ENCODE results near the gene COX10. TPM values are rescaled to one million over a fixed set of nuclear protein-coding genes. Genes with fewer than 3 reads are reported as not detected.

COX10 gene
- total RNA-seq, 1 donor from 2014 or later, result 13.8 TPM

DNA sequence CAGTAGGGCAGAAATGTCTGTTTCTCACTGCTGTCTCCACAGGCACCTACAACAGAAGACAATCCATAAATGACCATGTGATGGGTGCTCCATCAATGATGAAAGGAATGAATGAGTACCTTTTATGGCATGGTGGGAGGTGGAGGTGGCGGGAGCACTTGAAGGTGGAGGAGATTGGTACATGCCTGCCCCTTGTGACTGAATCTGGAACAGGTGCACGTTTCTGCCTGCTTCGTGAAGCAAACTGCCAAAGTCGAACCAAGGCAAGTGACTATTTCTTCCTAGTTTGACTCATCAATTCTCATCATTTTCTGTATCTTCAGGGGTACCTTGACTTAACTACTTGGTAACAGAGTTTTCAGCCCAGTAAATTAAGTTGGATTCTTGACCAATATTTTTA lies 141.9 kb downstream of the COX10 start:
- Histone ChIP-seq H3K4me1 (peaks cover 4% of the 10 kb centered on the region), H3K36me3 (peaks cover 19% of the 10 kb centered on the region), H3K27me3 (ENCODE audit: low read depth) (no peaks in the 10 kb centered on the region), H3K9me3 (no peaks in the 10 kb centered on the region), H3K27ac (no peak overlapping the region), H3K4me3 (no peak overlapping the region)
- ATAC-seq (no peak), DNase-seq (no peak)
- intact Hi-C loops (cut with DNase I), result no loop called here
- TF ChIP-seq CTCF (IDR thresholded peaks at IDR 0.05), result no peak

GRCh38 chr17:14211801-14212200 lies 142.5 kb downstream of the COX10 start:
- ATAC-seq, result peak; percentile 31 to 39
- no peaks in the 10 kb centered on the region for H3K9me3 ChIP-seq
- no peaks in the 10 kb centered on the region for H3K4me1 ChIP-seq
- H3K36me3 ChIP-seq, result peaks cover 14% of the 10 kb centered on the region
- intact Hi-C loops (cut with DNase I), result no loop called here
- DNase-seq, result peak; percentile 48
- H3K27ac ChIP-seq, result no peak overlapping the region
- no peak overlapping the region for H3K4me3 ChIP-seq
- TF ChIP-seq CTCF (IDR thresholded peaks at IDR 0.05), result peak; percentile 48
- H3K27me3 ChIP-seq (ENCODE audit: low read depth), result no peaks in the 10 kb centered on the region

DNA sequence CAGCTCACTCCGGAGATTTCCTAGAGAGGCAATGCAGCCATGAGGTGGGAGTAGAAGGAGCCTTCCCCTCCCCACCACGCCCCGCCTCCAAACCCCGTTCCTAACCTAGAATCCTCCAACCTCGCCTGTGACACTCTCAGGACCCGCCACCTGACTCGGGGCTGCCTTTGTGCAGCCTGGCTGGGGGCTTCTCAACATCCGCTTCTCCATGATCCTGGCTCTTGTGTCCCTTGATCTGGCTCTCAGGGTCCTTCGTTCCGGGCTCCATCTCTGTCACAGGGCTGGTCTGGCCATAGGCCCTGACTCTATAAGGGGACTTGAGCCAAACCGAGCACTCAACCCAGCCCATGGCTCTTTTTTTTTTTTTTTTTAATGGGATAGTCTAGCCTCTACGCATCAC lies 143.1 kb downstream of the COX10 start:
- ATAC-seq, result no peak
- DNase-seq, result no peak
- no peak overlapping the region for H3K27ac ChIP-seq
- H3K4me1 ChIP-seq, result no peaks in the 10 kb centered on the region
- H3K36me3 ChIP-seq, result peaks cover 9% of the 10 kb centered on the region
- intact Hi-C loops (cut with DNase I), result no loop called here
- no peak for TF ChIP-seq CTCF (IDR thresholded peaks at IDR 0.05)
- no peaks in the 10 kb centered on the region for H3K9me3 ChIP-seq
- H3K4me3 ChIP-seq, result no peak overlapping the region
- H3K27me3 ChIP-seq (ENCODE audit: low read depth), result no peaks in the 10 kb centered on the region

DNA sequence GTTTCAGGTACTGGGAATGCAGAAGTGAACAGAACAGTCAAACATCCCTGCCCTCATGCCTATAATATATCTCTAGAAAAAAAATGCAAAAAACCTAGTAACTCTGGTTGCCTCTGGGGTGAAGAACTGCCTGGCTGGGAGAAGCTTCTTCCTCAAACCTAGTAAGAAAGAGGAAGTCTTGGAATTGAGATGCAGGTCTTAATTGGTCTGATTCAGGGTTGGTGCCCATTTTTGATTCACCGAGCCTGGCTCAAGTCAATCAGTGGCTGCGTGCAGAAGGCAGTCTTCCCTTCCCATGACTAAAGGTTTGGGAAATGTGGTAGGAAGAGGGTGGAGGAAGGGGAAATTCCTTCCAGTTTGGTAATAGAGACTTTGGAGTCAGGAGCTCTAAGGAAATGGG lies 145.0 kb downstream of the COX10 start:
- intact Hi-C loops (cut with DNase I), result no loop called here
- no peaks in the 10 kb centered on the region for H3K27me3 ChIP-seq (ENCODE audit: low read depth)

DNA sequence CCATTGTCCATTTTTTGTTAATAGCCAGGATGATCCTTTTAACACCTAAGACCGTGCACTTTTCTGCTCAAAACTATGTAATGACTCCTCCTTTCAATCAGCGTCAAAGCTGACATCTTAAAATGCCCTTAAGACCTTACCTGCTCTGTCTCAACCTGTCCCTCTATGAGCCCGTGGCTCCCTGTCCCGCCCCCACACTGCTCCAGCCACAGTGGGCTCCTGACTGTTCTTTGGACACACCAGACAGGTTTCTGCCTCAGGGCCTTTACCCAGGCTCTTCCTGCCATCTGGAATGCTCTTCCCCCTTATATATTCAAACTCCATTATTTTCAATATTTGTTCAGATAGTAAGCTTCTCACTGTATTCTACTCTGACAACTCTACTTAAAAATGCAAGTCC lies 153.3 kb downstream of the COX10 start:
- ATAC-seq, result no peak
- intact Hi-C loops (cut with DNase I), result no loop called here
- H3K9me3 ChIP-seq, result no peaks in the 10 kb centered on the region
- H3K27me3 ChIP-seq (ENCODE audit: low read depth), result no peaks in the 10 kb centered on the region
- no peak overlapping the region for H3K27ac ChIP-seq
- no peak for TF ChIP-seq CTCF (IDR thresholded peaks at IDR 0.05)
- no peak overlapping the region for H3K4me3 ChIP-seq
- DNase-seq, result no peak
- no peaks in the 10 kb centered on the region for H3K4me1 ChIP-seq
- H3K36me3 ChIP-seq, result no peaks in the 10 kb centered on the region

More for the DNA sequence above, 145.0 kb downstream of the COX10 start:
- no peak overlapping the region for H3K4me3 ChIP-seq
- peaks cover 5% of the 10 kb centered on the region for H3K36me3 ChIP-seq
- H3K4me1 ChIP-seq, result no peaks in the 10 kb centered on the region
- no peak for ATAC-seq
- no peak overlapping the region for H3K27ac ChIP-seq
- TF ChIP-seq CTCF (IDR thresholded peaks at IDR 0.05), result no peak
- H3K9me3 ChIP-seq, result no peaks in the 10 kb centered on the region
- no peak for DNase-seq
